ENCODE data around the gene FAM9C.

DNA sequence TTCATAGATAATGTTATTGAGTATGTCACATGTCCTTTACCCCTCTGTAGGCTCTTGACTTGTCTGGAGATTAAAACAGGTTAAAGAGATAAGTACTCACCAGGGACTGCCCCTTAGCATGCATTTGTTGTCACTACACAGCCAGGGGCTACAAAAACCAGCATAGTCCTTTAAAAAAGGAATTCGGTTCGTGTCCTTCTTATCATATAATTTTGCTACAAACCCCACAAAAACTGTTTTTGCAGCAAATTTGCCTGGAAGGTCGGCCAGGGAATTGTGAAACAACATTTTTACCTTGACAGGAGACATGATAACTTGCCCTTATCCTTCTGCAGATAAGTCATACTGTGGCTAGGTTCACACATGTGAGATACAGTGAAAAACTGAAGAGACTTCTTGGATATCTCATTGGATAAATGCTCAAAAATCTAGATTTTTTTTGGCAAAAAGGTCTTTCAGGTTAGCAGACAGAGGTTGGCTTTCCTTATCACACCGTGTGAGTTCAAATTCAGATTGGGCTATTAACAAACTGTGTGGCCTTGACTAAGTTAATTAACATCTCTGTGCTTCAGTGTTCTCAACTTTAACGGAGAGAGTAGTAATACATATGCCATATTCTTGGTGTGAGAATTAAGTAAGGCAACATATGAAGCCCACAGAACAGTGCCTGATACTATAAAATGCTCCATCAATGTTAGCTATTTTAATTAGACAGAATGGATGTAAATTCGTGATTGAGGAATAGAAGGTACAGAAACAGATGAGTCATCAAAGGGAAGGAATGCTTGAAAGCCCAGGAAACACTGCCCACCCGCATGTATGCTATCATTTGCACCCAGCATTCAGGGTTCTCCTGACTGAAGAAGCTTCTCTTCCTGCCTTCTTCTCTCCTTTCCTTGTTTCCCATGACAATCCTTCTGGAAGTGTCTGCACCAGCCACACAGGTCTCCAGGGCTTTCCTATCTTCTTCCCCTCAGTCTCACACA is 30.0 kb downstream of the FAM9C start:
- TF ChIP-seq, protein P1, sequence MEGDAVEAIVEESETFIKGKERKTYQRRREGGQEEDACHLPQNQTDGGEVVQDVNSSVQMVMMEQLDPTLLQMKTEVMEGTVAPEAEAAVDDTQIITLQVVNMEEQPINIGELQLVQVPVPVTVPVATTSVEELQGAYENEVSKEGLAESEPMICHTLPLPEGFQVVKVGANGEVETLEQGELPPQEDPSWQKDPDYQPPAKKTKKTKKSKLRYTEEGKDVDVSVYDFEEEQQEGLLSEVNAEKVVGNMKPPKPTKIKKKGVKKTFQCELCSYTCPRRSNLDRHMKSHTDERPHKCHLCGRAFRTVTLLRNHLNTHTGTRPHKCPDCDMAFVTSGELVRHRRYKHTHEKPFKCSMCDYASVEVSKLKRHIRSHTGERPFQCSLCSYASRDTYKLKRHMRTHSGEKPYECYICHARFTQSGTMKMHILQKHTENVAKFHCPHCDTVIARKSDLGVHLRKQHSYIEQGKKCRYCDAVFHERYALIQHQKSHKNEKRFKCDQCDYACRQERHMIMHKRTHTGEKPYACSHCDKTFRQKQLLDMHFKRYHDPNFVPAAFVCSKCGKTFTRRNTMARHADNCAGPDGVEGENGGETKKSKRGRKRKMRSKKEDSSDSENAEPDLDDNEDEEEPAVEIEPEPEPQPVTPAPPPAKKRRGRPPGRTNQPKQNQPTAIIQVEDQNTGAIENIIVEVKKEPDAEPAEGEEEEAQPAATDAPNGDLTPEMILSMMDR (IDR thresholded peaks at IDR 0.05; ENCODE audit: low read depth, low read length), result no peak
- TF ChIP-seq EZH2phosphoT487 (IDR thresholded peaks at IDR 0.05; ENCODE audit: low read depth), result no peak

Data from OCI-LY3 (cell line).